Prostate gland (tissue), 2 donors: ENCODE data around the gene FGF19. TPM values are rescaled to one million over a fixed set of nuclear protein-coding genes. Genes with fewer than 3 reads are reported as not detected.

Experiments used
- DNase-seq: peaks from one replicate; pipeline ENCODE4 v3.0.0-alpha.2; 2019; ENCODE audit warnings: low spot score
- H3K27ac ChIP-seq, 2 donors: fragments of 200-600 bp; sonication (generic); 2 replicates each; pipeline ENCODE4 v1.5.1; 2017 to 2019
- H3K27me3 ChIP-seq: fragments of 200-600 bp; sonication (generic); replicated peaks from 2 replicates; pipeline ENCODE4 v1.5.1; 2019; ENCODE audit not compliant: insufficient read depth
- H3K36me3 ChIP-seq, 2 donors: fragments of 200-600 bp; sonication (generic); 1 replicate in 1 of 2; 2 replicates in 1 of 2; pipeline versions ENCODE4 v1.5.1 to v1.8.1; 2017 to 2019
- H3K4me1 ChIP-seq: fragments of 200-600 bp; sonication (generic); replicated peaks from 2 replicates; pipeline ENCODE4 v1.5.1; 2019
- H3K4me3 ChIP-seq, 2 donors: fragments of 200-600 bp; sonication (generic); 2 replicates each; pipeline ENCODE4 v1.5.1; 2017 to 2019
- H3K9me3 ChIP-seq: fragments of 200-600 bp; sonication (generic); 2 replicates; pipeline ENCODE4 v1.5.1; 2017
- CTCF ChIP-seq, 4 experiments: fragments of 200-600 bp in 2 of 4; fragments of 450-650 bp in 2 of 4; sonication (generic) in 2 of 4; IDR thresholded peaks; 1 replicate in 3 of 4; 2 replicates in 1 of 4; pipeline ENCODE4 v1.5.1; 2016 to 2019; ENCODE audit warnings: antibody characterized with exemption in 4 of 4, mild to moderate bottlenecking in 2 of 4, moderate library complexity in 2 of 4
- POLR2A ChIP-seq: fragments of 450-650 bp; IDR thresholded peaks from one replicate; pipeline ENCODE4 v1.6.1; 2016; ENCODE audit warnings: antibody characterized with exemption, mild to moderate bottlenecking
- POLR2AphosphoS5 ChIP-seq: sonication (generic); formaldehyde crosslinking; IDR thresholded peaks from one replicate; pipeline ENCODE4 v1.6.1; 2017; ENCODE audit warnings: antibody characterized with exemption
- WGBS: methylation state at CpG from one replicate; pipeline ENCODE4 v1.1.5; 2018; 5-methylcytosine and 5-hydroxymethylcytosine counted together
- intact Hi-C: fragments of 100-400 bp; cut with DNase I; formaldehyde crosslinking; loops from one replicate; pipeline ENCODE4 v1.14.2; 2022
- total RNA-seq, 2 donors: library from RNA; depleted of rRNA; stranded (reverse); fragments of >200 nt; gene quantifications; one replicate each; pipeline ENCODE4 v1.1.0, GENCODE V29; 2016

Gene FGF19
- total RNA-seq, 2 donors from 2014 or later = not detected

- 86% methylated on average over 19 of the region's 19 CpGs for WGBS
- DNase-seq = no peak
Measured at GRCh38 chr11:69669486-69669885, 34.3 kb downstream of the FGF19 start.

GRCh38 chr11:69667619-69668604, 35.9 kb downstream of the FGF19 start:
- no peak for DNase-seq
- WGBS = 73% methylated on average over 26 of the region's 26 CpGs

More at GRCh38 chr11:69669486-69669885, 34.3 kb downstream of the FGF19 start:
- Histone ChIP-seq H3K27me3 (no peaks in the 10 kb centered on the region), H3K27ac (no peak overlapping the region), H3K4me1 (peaks cover 6% of the 10 kb centered on the region), H3K9me3 (no peaks in the 10 kb centered on the region), H3K4me3 (no peak overlapping the region), H3K36me3 (no peaks in the 10 kb centered on the region)
- no peak for TF ChIP-seq POLR2A
- no peak for TF ChIP-seq POLR2AphosphoS5
- TF ChIP-seq CTCF (IDR thresholded peaks at IDR 0.05) = no peak
- intact Hi-C loops = no loop called here

DNA sequence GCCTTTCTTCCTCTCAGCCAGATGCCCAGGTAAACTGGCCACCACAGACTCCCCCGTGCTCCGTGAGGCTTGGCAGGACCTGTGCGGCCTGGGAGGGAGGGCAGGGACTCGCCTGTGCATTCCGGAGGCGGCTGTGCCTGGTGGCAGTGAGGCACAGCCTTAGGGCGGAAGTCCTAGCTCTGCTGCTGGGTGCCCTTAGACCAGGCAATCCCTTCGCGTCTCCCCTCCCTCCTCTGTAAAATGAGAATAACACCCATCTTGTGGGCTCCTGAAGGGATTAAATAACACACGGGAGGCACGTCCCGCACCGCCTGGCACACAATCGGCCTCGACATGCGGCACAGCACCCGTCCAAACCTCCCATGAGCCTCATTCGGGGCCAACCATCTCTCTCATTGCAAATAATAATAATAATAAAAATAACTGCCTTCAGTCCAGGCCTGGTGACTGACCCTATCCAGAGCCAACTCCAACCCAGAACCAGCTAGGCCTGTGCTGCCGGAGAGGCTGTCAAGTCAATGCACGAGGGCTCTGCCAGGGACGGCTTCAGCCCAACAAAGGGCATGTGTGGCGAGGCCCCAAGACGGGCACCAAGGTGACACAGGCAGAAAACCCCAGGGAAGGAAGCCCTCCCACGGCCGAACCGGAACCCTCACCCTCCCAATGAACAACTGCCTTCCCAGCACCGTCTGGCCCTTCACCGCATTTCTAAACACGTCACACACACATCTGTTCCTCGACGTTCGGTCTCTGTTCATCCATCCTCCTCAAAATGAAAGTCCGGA, 36.9 kb downstream of the FGF19 start:
- 75% methylated on average over 33 of the region's 33 CpGs for WGBS
- H3K27ac ChIP-seq = peak overlapping the region; percentile 1 to 41
- H3K27me3 ChIP-seq = no peaks in the 10 kb centered on the region
- no peak for DNase-seq
- TF ChIP-seq CTCF (IDR thresholded peaks at IDR 0.05) = no peak
- no peak for TF ChIP-seq POLR2AphosphoS5
- no peak for TF ChIP-seq POLR2A
- H3K4me1 ChIP-seq = no peaks in the 10 kb centered on the region
- no peaks in the 10 kb centered on the region for H3K9me3 ChIP-seq
- no peak overlapping the region for H3K4me3 ChIP-seq
- intact Hi-C loops = no loop called here
- H3K36me3 ChIP-seq = no peaks in the 10 kb centered on the region

More at GRCh38 chr11:69667619-69668604, 35.9 kb downstream of the FGF19 start:
- no peak for TF ChIP-seq CTCF (IDR thresholded peaks at IDR 0.05)
- TF ChIP-seq POLR2AphosphoS5 = no peak
- no peak for TF ChIP-seq POLR2A
- Histone ChIP-seq H3K27ac (peak overlapping the region in 1 of 2 donors; percentile 41), H3K27me3 (no peaks in the 10 kb centered on the region), H3K4me1 (no peaks in the 10 kb centered on the region), H3K9me3 (no peaks in the 10 kb centered on the region), H3K36me3 (no peaks in the 10 kb centered on the region), H3K4me3 (no peak overlapping the region)
- intact Hi-C loops = no loop called here

- DNase-seq = no peak
- Histone ChIP-seq H3K9me3 (no peaks in the 10 kb centered on the region), H3K36me3 (no peaks in the 10 kb centered on the region), H3K4me3 (no peak overlapping the region), H3K27me3 (no peaks in the 10 kb centered on the region), H3K4me1 (no peaks in the 10 kb centered on the region), H3K27ac (peak overlapping the region; percentile 1 to 21)
- intact Hi-C loops = no loop called here
- 94% methylated on average over 14 of the region's 14 CpGs for WGBS
- TF ChIP-seq POLR2A = no peak
- no peak for TF ChIP-seq POLR2AphosphoS5
- no peak for TF ChIP-seq CTCF (IDR thresholded peaks at IDR 0.05)
Measured at GRCh38 chr11:69666261-69666660, 37.6 kb downstream of the FGF19 start.
